ENCODE data around the gene PRSS36.
"Not testable (repeated sequence)": the region's sequence is repeated elsewhere in the genome, so short reads cannot be mapped to it uniquely, and the experiment has no call there.

GRCh38 chr16:31136822-31137499 is 12.9 kb downstream of the PRSS36 start:
- not testable (repeated sequence) for TF ChIP-seq CTCF (IDR thresholded peaks at IDR 0.05; ENCODE audit: borderline replicate concordance, extremely low read depth, low read length, poor library complexity, severe bottlenecking); EZH2 (IDR thresholded peaks at IDR 0.05; ENCODE audit: borderline replicate concordance, low read depth, low read length, severe bottlenecking)

All from DND-41 (cell line).